Mesendoderm (in vitro differentiated cells): Measurements from ENCODE around the gene SMC4.

ENCODE experiments used
- DNase-seq: peaks from one replicate; pipeline ENCODE4 v3.0.0; 2013
- H2AK5ac ChIP-seq: 2 replicates; pipeline ENCODE4 v1.6.1; 2013; ENCODE audit warnings: low read length, inconsistent platforms
- H2BK120ac ChIP-seq: 2 replicates; pipeline ENCODE4 v1.6.1; 2013; ENCODE audit warnings: low read depth, mild to moderate bottlenecking, low read length, moderate library complexity, mixed read lengths
- H2BK15ac ChIP-seq: replicated peaks from 2 replicates; pipeline ENCODE4 v1.6.1; 2013; ENCODE audit warnings: low read depth, mild to moderate bottlenecking, moderate library complexity
- H2BK5ac ChIP-seq: 2 replicates; pipeline ENCODE4 v1.6.1; 2013; ENCODE audit warnings: low read length, inconsistent platforms
- H3K18ac ChIP-seq: 2 replicates; pipeline ENCODE4 v1.6.1; 2013; ENCODE audit warnings: mild to moderate bottlenecking, low read length, mixed read lengths
- H3K23ac ChIP-seq: one replicate; pipeline ENCODE4 v1.6.1; 2013; ENCODE audit warnings: low read length
- H3K27ac ChIP-seq: 2 replicates; pipeline ENCODE4 v1.5.1; 2013; ENCODE audit warnings: low read depth, mild to moderate bottlenecking, inconsistent platforms, low read length, moderate library complexity
- H3K27me3 ChIP-seq: 2 replicates; pipeline ENCODE4 v1.6.1; 2013; ENCODE audit warnings: low read length, control low read depth, mild to moderate bottlenecking, inconsistent platforms; ENCODE audit not compliant: insufficient read depth, poor library complexity
- H3K36me3 ChIP-seq: 2 replicates; pipeline ENCODE4 v1.6.1; 2013; ENCODE audit warnings: low read length, inconsistent platforms; ENCODE audit not compliant: control insufficient read depth, insufficient read depth
- H3K4ac ChIP-seq: one replicate; pipeline ENCODE4 v1.6.1; 2013; ENCODE audit warnings: low read depth, mild to moderate bottlenecking, low read length, moderate library complexity
- H3K4me1 ChIP-seq: 2 replicates; pipeline ENCODE4 v1.6.1; 2013; ENCODE audit warnings: low read depth, low read length, inconsistent platforms; ENCODE audit not compliant: control insufficient read depth
- H3K4me2 ChIP-seq: 2 replicates; pipeline ENCODE4 v1.6.1; 2013; ENCODE audit warnings: low read length
- H3K4me3 ChIP-seq: 2 replicates; pipeline ENCODE4 v1.5.1; 2013; ENCODE audit warnings: mild to moderate bottlenecking, low read length
- H3K56ac ChIP-seq: one replicate; pipeline ENCODE4 v1.6.1; 2013; ENCODE audit warnings: low read length
- H3K79me1 ChIP-seq: 2 replicates; pipeline ENCODE4 v1.6.1; 2013; ENCODE audit warnings: low read length, inconsistent platforms
- H3K79me2 ChIP-seq: 2 replicates; pipeline ENCODE4 v1.6.1; 2013; ENCODE audit warnings: mild to moderate bottlenecking, low read length; ENCODE audit not compliant: control insufficient read depth, insufficient read depth
- H3K9ac ChIP-seq: 2 replicates; pipeline ENCODE4 v1.6.1; 2013; ENCODE audit warnings: low read length, inconsistent platforms
- H4K5ac ChIP-seq: one replicate; pipeline ENCODE4 v1.6.1; 2013; ENCODE audit warnings: low read length
- H4K8ac ChIP-seq: one replicate; pipeline ENCODE4 v1.6.1; 2013; ENCODE audit warnings: low read depth, mild to moderate bottlenecking, control low read depth, low read length, moderate library complexity
- WGBS: extraction: QIAGEN DNeasy Blood & Tissue Kit; methylation state at CpG from one replicate; pipeline ENCODE4 v1.1.7; 2013; ENCODE audit warnings: low lambda C conversion rate, missing lambda C conversion rate; ENCODE audit not compliant: insufficient coverage; ENCODE audit errors: extremely low coverage; 5-methylcytosine and 5-hydroxymethylcytosine counted together

The SMC4 gene

DNA sequence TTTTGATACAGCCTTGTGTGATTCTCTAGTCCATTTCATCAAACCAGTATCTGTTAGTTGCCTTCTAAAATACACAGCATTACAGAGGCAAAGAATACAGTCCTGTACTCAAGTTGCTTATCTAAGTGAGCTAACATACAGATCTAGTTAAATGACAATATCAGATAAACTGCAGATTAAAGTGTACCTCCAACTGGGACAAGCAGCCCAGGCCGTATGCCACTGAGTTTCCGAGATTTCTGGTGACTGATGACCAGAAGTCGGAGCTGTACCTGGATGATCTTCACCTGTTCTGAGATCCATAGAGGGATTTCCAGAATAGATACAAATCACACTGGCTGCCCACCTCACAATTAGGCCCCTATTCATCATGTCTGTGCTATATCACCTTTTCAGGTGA lies 56.4 kb downstream of the SMC4 start:
- Histone ChIP-seq H3K27ac (no peak overlapping the region), H3K27me3 (no peaks in the 10 kb centered on the region)
- WGBS, result no CpG with 5 or more reads among the region's 3 CpGs

DNA sequence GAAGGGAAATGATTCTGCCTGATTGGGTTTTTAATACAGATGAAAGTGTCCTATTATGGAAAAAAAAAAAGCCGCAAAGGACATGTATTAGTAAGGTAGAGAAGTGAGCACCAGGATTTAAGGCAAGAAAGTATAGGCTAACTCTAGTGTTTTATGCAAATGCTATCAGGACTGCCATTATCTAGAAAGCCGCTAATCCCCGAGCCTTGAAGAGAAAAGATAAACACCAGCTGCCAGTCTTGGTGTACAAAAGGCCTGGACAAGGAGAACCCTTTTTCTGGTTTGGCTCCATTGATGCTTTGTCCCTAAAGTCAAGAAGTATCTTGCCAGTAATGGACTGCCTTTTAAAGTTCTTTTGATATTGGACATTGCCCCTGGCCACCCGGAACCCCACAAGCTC lies 58.7 kb downstream of the SMC4 start:
- Histone ChIP-seq H3K9ac (no peak overlapping the region), H3K56ac (no peak overlapping the region), H2BK5ac (no peak overlapping the region), H3K4me2 (no peak overlapping the region), H3K27me3 (no peaks in the 10 kb centered on the region), H4K8ac (no peak overlapping the region), H3K36me3 (no peaks in the 10 kb centered on the region), H3K79me1 (no peaks in the 10 kb centered on the region), H4K5ac (no peak overlapping the region), H2AK5ac (no peak overlapping the region), H2BK15ac (no peak overlapping the region), H2BK120ac (no peak overlapping the region), H3K4ac (no peak overlapping the region), H3K4me1 (peaks cover 2% of the 10 kb centered on the region), H3K23ac (no peak overlapping the region), H3K18ac (no peak overlapping the region), H3K79me2 (no peaks in the 10 kb centered on the region), H3K4me3 (no peak overlapping the region), H3K27ac (no peak overlapping the region)
- no CpG with 5 or more reads among the region's 4 CpGs for WGBS
- DNase-seq, result peak; percentile 54

More for the DNA sequence above, 56.4 kb downstream of the SMC4 start:
- Histone ChIP-seq H3K4ac (no peak overlapping the region), H4K8ac (no peak overlapping the region), H3K4me2 (no peak overlapping the region), H2AK5ac (no peak overlapping the region), H2BK120ac (no peak overlapping the region), H2BK15ac (no peak overlapping the region), H3K18ac (no peak overlapping the region), H3K79me2 (no peaks in the 10 kb centered on the region), H2BK5ac (no peak overlapping the region), H3K4me3 (no peak overlapping the region), H3K4me1 (peaks cover 2% of the 10 kb centered on the region), H3K36me3 (no peaks in the 10 kb centered on the region), H3K9ac (no peak overlapping the region), H3K56ac (no peak overlapping the region), H3K23ac (no peak overlapping the region), H4K5ac (no peak overlapping the region), H3K79me1 (no peaks in the 10 kb centered on the region)
- peak; percentile 65 for DNase-seq

DNA sequence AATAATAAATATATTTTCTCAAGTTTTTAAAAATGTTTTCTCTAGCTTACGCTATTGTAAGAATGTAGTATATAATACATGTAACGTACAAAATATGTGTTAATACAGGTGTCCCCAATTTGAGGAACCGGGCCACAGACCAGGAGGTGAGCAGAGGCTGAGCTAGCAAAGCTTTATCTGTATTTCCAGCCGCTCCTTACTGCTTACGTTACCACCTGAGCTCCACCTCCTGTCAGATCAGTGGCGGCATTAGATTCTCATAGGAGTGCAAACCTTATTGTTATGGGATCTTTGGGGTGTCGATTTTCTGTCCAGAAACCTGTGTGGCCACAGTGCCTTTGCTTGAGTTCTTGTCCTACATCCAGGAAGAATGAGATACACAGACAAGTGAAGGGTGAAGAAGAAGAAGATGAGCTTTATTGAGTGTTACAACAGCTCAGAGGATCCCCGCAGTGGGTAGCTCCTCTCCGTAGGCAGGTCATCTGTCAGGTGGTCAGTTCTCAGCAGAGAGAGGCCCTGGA lies 60.1 kb downstream of the SMC4 start:
- no peaks in the 10 kb centered on the region for H3K79me1 ChIP-seq
- H3K27me3 ChIP-seq, result no peaks in the 10 kb centered on the region
- WGBS, result no CpG with 5 or more reads among the region's 9 CpGs

DNA sequence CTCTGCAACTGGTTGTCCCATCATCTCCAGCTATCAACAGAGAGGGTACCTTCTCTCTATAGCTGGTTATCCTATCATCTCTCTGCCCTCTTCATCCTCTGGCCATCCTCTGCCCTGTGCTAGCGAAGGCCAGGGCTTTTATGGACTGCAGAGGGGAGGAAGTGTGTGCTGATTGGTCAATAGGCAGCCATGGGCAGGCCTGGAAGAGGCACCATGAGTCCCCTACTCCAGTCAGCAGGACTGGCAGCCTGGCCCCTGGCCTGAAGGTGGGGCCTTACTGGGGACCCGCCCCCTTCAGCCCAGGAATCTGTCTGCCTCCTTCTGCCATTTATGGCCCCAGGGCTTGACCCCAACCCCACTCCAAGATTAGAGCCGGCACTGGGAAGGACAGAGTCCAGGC lies 60.6 kb downstream of the SMC4 start:
- H3K4me1 ChIP-seq, result peaks cover 2% of the 10 kb centered on the region
- no peak for DNase-seq
- H4K8ac ChIP-seq, result no peak overlapping the region
- no peak overlapping the region for H2BK15ac ChIP-seq
- H3K56ac ChIP-seq, result no peak overlapping the region
- H3K27me3 ChIP-seq, result no peaks in the 10 kb centered on the region
- H3K18ac ChIP-seq, result no peak overlapping the region
- H3K4ac ChIP-seq, result no peak overlapping the region
- no peak overlapping the region for H2BK5ac ChIP-seq
- no peak overlapping the region for H3K23ac ChIP-seq
- H3K4me3 ChIP-seq, result no peak overlapping the region
- no peaks in the 10 kb centered on the region for H3K36me3 ChIP-seq
- no peak overlapping the region for H2BK120ac ChIP-seq
- H3K27ac ChIP-seq, result no peak overlapping the region
- no peak overlapping the region for H3K4me2 ChIP-seq
- no peak overlapping the region for H2AK5ac ChIP-seq
- no peaks in the 10 kb centered on the region for H3K79me2 ChIP-seq
- H3K79me1 ChIP-seq, result no peaks in the 10 kb centered on the region
- no CpG with 5 or more reads among the region's 3 CpGs for WGBS
- no peak overlapping the region for H3K9ac ChIP-seq
- no peak overlapping the region for H4K5ac ChIP-seq

More for the DNA sequence above, 60.1 kb downstream of the SMC4 start:
- H3K9ac ChIP-seq, result no peak overlapping the region
- no peak overlapping the region for H2BK15ac ChIP-seq
- H3K56ac ChIP-seq, result no peak overlapping the region
- H3K4me3 ChIP-seq, result no peak overlapping the region
- H2AK5ac ChIP-seq, result no peak overlapping the region
- no peaks in the 10 kb centered on the region for H3K79me2 ChIP-seq
- H3K4me2 ChIP-seq, result no peak overlapping the region
- no peak overlapping the region for H2BK120ac ChIP-seq
- H3K27ac ChIP-seq, result no peak overlapping the region
- H3K36me3 ChIP-seq, result no peaks in the 10 kb centered on the region
- no peak overlapping the region for H2BK5ac ChIP-seq
- H4K8ac ChIP-seq, result no peak overlapping the region
- no peak overlapping the region for H3K4ac ChIP-seq
- no peak for DNase-seq
- peaks cover 2% of the 10 kb centered on the region for H3K4me1 ChIP-seq
- no peak overlapping the region for H4K5ac ChIP-seq
- no peak overlapping the region for H3K23ac ChIP-seq
- H3K18ac ChIP-seq, result no peak overlapping the region

DNA sequence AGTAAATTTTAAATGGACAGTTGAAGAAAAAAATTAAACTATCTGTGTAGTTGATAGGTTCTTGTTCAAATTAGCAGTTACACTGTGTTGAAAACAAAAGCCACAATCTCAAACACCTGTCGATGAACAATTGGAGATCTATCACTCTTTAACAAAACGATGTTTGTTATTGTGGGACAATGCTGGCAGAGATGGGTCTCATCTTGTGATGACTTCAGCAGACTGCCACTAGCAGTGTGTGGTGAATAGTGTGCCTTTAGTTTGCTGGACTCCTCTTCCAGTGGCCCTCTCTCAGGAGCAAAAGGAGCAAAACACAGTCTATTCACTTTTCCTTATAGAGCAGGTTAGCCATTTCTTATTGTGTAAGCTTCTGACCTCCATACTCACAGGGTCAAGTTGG lies 64.9 kb downstream of the SMC4 start:
- H3K4me1 ChIP-seq, result no peaks in the 10 kb centered on the region
- H3K9ac ChIP-seq, result no peak overlapping the region
- no peak overlapping the region for H3K27ac ChIP-seq
- no peaks in the 10 kb centered on the region for H3K27me3 ChIP-seq
- no peaks in the 10 kb centered on the region for H3K36me3 ChIP-seq
- no peak overlapping the region for H3K23ac ChIP-seq
- H3K4me3 ChIP-seq, result no peak overlapping the region
- H3K79me1 ChIP-seq, result no peaks in the 10 kb centered on the region
- H4K5ac ChIP-seq, result no peak overlapping the region
- no peak overlapping the region for H2BK120ac ChIP-seq
- H3K18ac ChIP-seq, result no peak overlapping the region
- no peak overlapping the region for H2BK15ac ChIP-seq
- no peak overlapping the region for H3K4me2 ChIP-seq
- no peak overlapping the region for H3K4ac ChIP-seq
- no peak overlapping the region for H4K8ac ChIP-seq
- H3K56ac ChIP-seq, result no peak overlapping the region
- no peaks in the 10 kb centered on the region for H3K79me2 ChIP-seq
- DNase-seq, result no peak
- H2AK5ac ChIP-seq, result no peak overlapping the region
- no CpG with 5 or more reads among the region's 2 CpGs for WGBS
- H2BK5ac ChIP-seq, result no peak overlapping the region

DNA sequence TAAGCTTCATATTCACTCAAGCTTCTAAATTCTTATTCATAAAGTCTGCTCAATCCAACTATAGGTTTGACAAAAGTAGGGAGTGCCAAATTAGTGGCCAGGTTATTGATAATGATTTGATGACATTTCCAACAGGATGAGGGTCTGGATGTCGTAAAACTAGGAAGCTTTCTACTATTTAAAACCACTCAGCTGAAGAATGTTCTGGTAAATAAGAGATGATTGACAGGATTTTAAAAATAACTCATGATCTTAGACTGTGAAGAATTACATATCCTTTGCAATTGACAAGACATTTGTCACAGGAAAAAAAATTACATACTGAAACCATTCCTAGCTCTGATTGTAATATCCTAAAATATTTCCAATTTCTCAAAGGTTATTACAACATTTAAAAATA lies 65.5 kb downstream of the SMC4 start:
- Histone ChIP-seq H3K23ac (no peak overlapping the region), H3K27me3 (no peaks in the 10 kb centered on the region), H3K4me1 (no peaks in the 10 kb centered on the region), H2BK15ac (no peak overlapping the region), H3K9ac (no peak overlapping the region), H3K4me3 (no peak overlapping the region), H3K79me2 (no peaks in the 10 kb centered on the region), H2AK5ac (no peak overlapping the region), H3K36me3 (no peaks in the 10 kb centered on the region), H3K4me2 (no peak overlapping the region), H3K4ac (no peak overlapping the region), H4K5ac (no peak overlapping the region), H4K8ac (no peak overlapping the region), H3K79me1 (no peaks in the 10 kb centered on the region), H3K27ac (no peak overlapping the region), H2BK120ac (no peak overlapping the region), H2BK5ac (no peak overlapping the region), H3K56ac (no peak overlapping the region), H3K18ac (no peak overlapping the region)
- DNase-seq, result no peak
- WGBS, result no CpG with 5 or more reads among the region's 1 CpG
